ENCODE data around the gene HNF1A.

- TF ChIP-seq POLR2AphosphoS5 (IDR thresholded peaks at IDR 0.05; ENCODE audit: low read depth, low read length) (no peak), POLR2A (IDR thresholded peaks at IDR 0.05; ENCODE audit: low read depth, low read length) (no peak)
Measured at GRCh38 chr12:121013715-121014114, 35.4 kb downstream of the HNF1A start.
